IMR-90 (cell line): ENCODE data around the gene COL13A1. TPM values are rescaled to one million over a fixed set of nuclear protein-coding genes. Genes with fewer than 3 reads are reported as not detected.

Experiments used
- ATAC-seq: fragments of 200-7000 bp; cut with Tn5 transposase; 2 replicates; pipeline ENCODE4 v1.9.1; 2020; ENCODE audit warnings: low read depth, mild to moderate bottlenecking, moderate library complexity
- BruUV-seq: library from RNA; stranded (reverse); fragments of 400-500 nt; replicated peaks from 2 replicates; lab custom pipeline; 2021; lab: Mats Ljungman, UMichigan
- CTCF ChIA-PET: fragments of 300-600 bp; formaldehyde crosslinking; extraction: SDS; loops from one replicate; lab custom pipeline; 2021; ENCODE audit warnings: antibody characterized with exemption; lab: Yijun Ruan, JAX
- POLR2A ChIA-PET: fragments of 300-600 bp; sonication (Branson Sonifier 250); formaldehyde crosslinking; loops from one replicate; lab custom pipeline; 2022; ENCODE audit warnings: antibody characterized with exemption; ENCODE audit not compliant: unreplicated experiment; lab: Charles Lee
- DNase-seq: peaks from one replicate; pipeline ENCODE4 v3.0.0; 2013
- H2AFZ ChIP-seq: replicated peaks from 2 replicates; pipeline ENCODE3; 2013; ENCODE audit warnings: low read length, mild to moderate bottlenecking; ENCODE audit not compliant: poor library complexity
- H2AK5ac ChIP-seq: 2 replicates; pipeline ENCODE4 v1.6.1; 2013; ENCODE audit warnings: low read depth, low read length, inconsistent platforms
- H2AK9ac ChIP-seq: replicated peaks from 2 replicates; pipeline ENCODE3; 2013; ENCODE audit warnings: mild to moderate bottlenecking, low read depth, low read length, moderate library complexity; ENCODE audit not compliant: poor library complexity
- H2BK120ac ChIP-seq: 2 replicates; pipeline ENCODE4 v1.6.1; 2013; ENCODE audit warnings: low read depth, low read length, inconsistent platforms
- H2BK15ac ChIP-seq: 3 replicates; pipeline ENCODE4 v1.6.1; 2013; ENCODE audit warnings: low read depth, low read length, inconsistent platforms
- H2BK20ac ChIP-seq: 2 replicates; pipeline ENCODE4 v1.6.1; 2013; ENCODE audit warnings: low read depth, mild to moderate bottlenecking, inconsistent platforms, low read length, moderate library complexity
- H2BK5ac ChIP-seq: 2 replicates; pipeline ENCODE4 v1.6.1; 2013; ENCODE audit warnings: mild to moderate bottlenecking, low read depth, low read length, inconsistent platforms; ENCODE audit not compliant: poor library complexity, severe bottlenecking
- H3K14ac ChIP-seq: replicated peaks from 2 replicates; pipeline ENCODE4 v1.6.1; 2013; ENCODE audit warnings: low read depth, low read length, inconsistent platforms
- H3K18ac ChIP-seq: 2 replicates; pipeline ENCODE4 v1.6.1; 2013; ENCODE audit warnings: low read depth, low read length, control low read depth
- H3K23ac ChIP-seq: 2 replicates; pipeline ENCODE4 v1.6.1; 2013; ENCODE audit warnings: low read depth, low read length, inconsistent platforms
- H3K27ac ChIP-seq: 2 replicates; pipeline ENCODE4 v1.5.1; 2013; ENCODE audit warnings: mild to moderate bottlenecking, control low read depth, low read length; ENCODE audit not compliant: insufficient read depth
- H3K27me3 ChIP-seq: 2 replicates; pipeline ENCODE4 v1.6.1; 2013; ENCODE audit warnings: low read length; ENCODE audit not compliant: control insufficient read depth, insufficient read depth
- H3K36me3 ChIP-seq: 2 replicates; pipeline ENCODE4 v1.6.1; 2013; ENCODE audit warnings: low read length, mixed read lengths; ENCODE audit not compliant: control insufficient read depth, insufficient read depth
- H3K4ac ChIP-seq: 2 replicates; pipeline ENCODE4 v1.6.1; 2013; ENCODE audit warnings: low read depth, low read length, inconsistent platforms
- H3K4me1 ChIP-seq: 2 replicates; pipeline ENCODE4 v1.6.1; 2013; ENCODE audit warnings: low read length, mixed read lengths; ENCODE audit not compliant: control insufficient read depth, insufficient read depth
- H3K4me2 ChIP-seq: 2 replicates; pipeline ENCODE4 v1.6.1; 2013; ENCODE audit warnings: low read depth, mild to moderate bottlenecking, control low read depth, low read length, moderate library complexity
- H3K4me3 ChIP-seq: 2 replicates; pipeline ENCODE4 v1.5.1; 2013; ENCODE audit warnings: low read depth, mild to moderate bottlenecking, control low read depth, low read length, moderate library complexity; ENCODE audit not compliant: insufficient read depth
- H3K56ac ChIP-seq: 2 replicates; pipeline ENCODE4 v1.6.1; 2013; ENCODE audit warnings: low read length, inconsistent platforms; ENCODE audit not compliant: insufficient read depth; ENCODE audit errors: extremely low read depth
- H3K79me1 ChIP-seq, 2 experiments: 2 replicates each; pipeline ENCODE4 v1.6.1; 2013; ENCODE audit warnings: low read length in 2 of 2, inconsistent platforms in 1 of 2, low read depth in 1 of 2
- H3K9ac ChIP-seq: 2 replicates; pipeline ENCODE4 v1.6.1; 2013; ENCODE audit warnings: low read depth, low read length, control low read depth
- H3K9me1 ChIP-seq: 2 replicates; pipeline ENCODE4 v1.6.1; 2013; ENCODE audit warnings: low read length, inconsistent platforms; ENCODE audit not compliant: insufficient read depth
- H3K9me3 ChIP-seq: 2 replicates; pipeline ENCODE4 v1.6.1; 2013; ENCODE audit warnings: low read length; ENCODE audit not compliant: control insufficient read depth, insufficient read depth
- H4K20me1 ChIP-seq: 2 replicates; pipeline ENCODE4 v1.6.1; 2013; ENCODE audit warnings: low read length, inconsistent platforms; ENCODE audit not compliant: insufficient read depth
- H4K5ac ChIP-seq: 2 replicates; pipeline ENCODE4 v1.6.1; 2013; ENCODE audit warnings: mild to moderate bottlenecking, low read depth, low read length, control low read depth
- H4K8ac ChIP-seq, 2 experiments: 2 replicates each; pipeline ENCODE4 v1.6.1; 2013; ENCODE audit warnings: low read depth in 2 of 2, low read length in 2 of 2, control low read depth in 1 of 2, inconsistent platforms in 1 of 2
- H4K91ac ChIP-seq: 2 replicates; pipeline ENCODE4 v1.6.1; 2013; ENCODE audit warnings: low read depth, low read length, inconsistent platforms; ENCODE audit not compliant: insufficient read depth
- FOS ChIP-seq: fragments of 150-350 bp; IDR thresholded peaks from 2 replicates; pipeline ENCODE4 v1.6.1; 2016; ENCODE audit warnings: low read depth, low read length
- MAFK ChIP-seq: IDR thresholded peaks from 2 replicates; pipeline ENCODE4 v1.6.1; 2012; ENCODE audit warnings: low read depth, low read length, improper control_type of control experiment
- MAZ ChIP-seq: IDR thresholded peaks from 2 replicates; pipeline ENCODE4 v1.6.1; 2012; ENCODE audit warnings: low read depth, mild to moderate bottlenecking, low read length, improper control_type of control experiment, moderate library complexity, borderline replicate concordance
- POLR2A ChIP-seq: IDR thresholded peaks from 2 replicates; pipeline ENCODE4 v1.6.1; 2012; ENCODE audit warnings: mild to moderate bottlenecking, low read depth, low read length
- RAD21 ChIP-seq: IDR thresholded peaks from 2 replicates; pipeline ENCODE4 v1.6.1; 2012; ENCODE audit warnings: low read length, improper control_type of control experiment
- RFX5 ChIP-seq: IDR thresholded peaks from 2 replicates; pipeline ENCODE4 v1.8.0; 2012; ENCODE audit warnings: low read depth, mild to moderate bottlenecking, low read length, moderate library complexity
- WGBS, 2 experiments: methylation state at CpG; one replicate each; pipeline versions ENCODE4 v1.1.5 to v1.1.7; 2013; ENCODE audit warnings: missing lambda C conversion rate in 2 of 2; ENCODE audit not compliant: insufficient read length in 1 of 2; ENCODE audit errors: extremely low coverage in 2 of 2; 5-methylcytosine and 5-hydroxymethylcytosine counted together
- dilution Hi-C: fragments of 300-500 bp; cut with HindIII; formaldehyde crosslinking; loops from one replicate; pipeline ENCODE4 v1.14.3; 2018; ENCODE audit warnings: low sequenced_read_pairs; ENCODE audit not compliant: unreplicated experiment
- in situ Hi-C: fragments of 300-500 bp; cut with MboI; formaldehyde crosslinking; loops from 3 replicates; pipeline ENCODE4 v1.14.3; 2019; ENCODE audit warnings: low sequenced_read_pairs, inconsistent platforms, mixed read lengths
- intact Hi-C: fragments of 100-400 bp; cut with micrococcal nuclease; formaldehyde crosslinking; loops from 2 replicates; pipeline ENCODE4 v1.10.0; 2022
- polyA plus RNA-seq, 3 experiments: library from polyadenylated mRNA; depleted of rRNA; stranded (reverse); fragments of >200 nt; gene quantifications; 2 replicates each; pipeline ENCODE4 v1.2.3, GENCODE V29; 2012; ENCODE audit warnings: low replicate concordance in 1 of 3
- total RNA-seq: library from RNA; depleted of rRNA; stranded (reverse); fragments of >200 nt; gene quantifications from 2 replicates; pipeline ENCODE4 v1.2.3, GENCODE V29; 2012
- TF ChIP-seq, protein P1 (sequence below): conservative IDR thresholded peaks from 2 replicates; pipeline ENCODE4 v1.5.1; 2012; ENCODE audit warnings: mild to moderate bottlenecking, low read depth, low read length, improper control_type of control experiment

COL13A1 gene
- total and polyA plus RNA-seq, 2 of the 4 experiments (the other 2 are of a cell fraction): 12.2 to 31.3 TPM

DNA sequence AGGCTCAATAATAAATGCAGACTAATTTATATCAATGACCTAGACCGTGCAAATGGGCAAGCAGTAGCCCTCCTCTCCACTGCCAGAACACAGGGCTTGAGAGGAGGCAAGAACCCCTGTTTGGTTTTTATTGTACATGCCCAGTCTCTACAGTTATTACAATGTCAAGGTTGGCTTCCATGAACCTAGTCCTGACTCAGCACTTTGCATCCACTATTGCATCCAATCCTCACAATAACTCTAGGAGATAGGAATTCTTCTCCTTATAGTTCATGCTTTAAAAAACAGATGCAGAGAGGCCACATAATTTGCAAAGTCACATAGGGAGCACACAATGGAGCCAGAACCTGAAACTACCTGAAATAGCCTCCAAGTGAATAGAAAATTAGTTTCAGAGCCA, 7.0 kb upstream of the COL13A1 start:
- H3K9me1 ChIP-seq: no peaks in the 10 kb centered on the region
- H3K27ac ChIP-seq: no peak overlapping the region
- dilution Hi-C loops: no loop called here
- no TSS peak for BruUV-seq
- no peak overlapping the region for H4K5ac ChIP-seq
- no peak overlapping the region for H2AFZ ChIP-seq
- no peaks in the 10 kb centered on the region for H3K36me3 ChIP-seq
- no peak overlapping the region for H2AK9ac ChIP-seq
- intact Hi-C loops: no loop called here
- H3K56ac ChIP-seq: no peak overlapping the region
- H3K14ac ChIP-seq: no peak overlapping the region
- no peak overlapping the region for H3K9ac ChIP-seq
- peaks cover 22% of the 10 kb centered on the region for H3K27me3 ChIP-seq
- no peak overlapping the region for H2BK20ac ChIP-seq
- no peak overlapping the region for H3K4me3 ChIP-seq
- no peak for ATAC-seq
- H4K20me1 ChIP-seq: no peaks in the 10 kb centered on the region
- H3K4ac ChIP-seq: no peak overlapping the region
- no CpG with 5 or more reads among the region's 1 CpG for WGBS, 2 experiments
- CTCF ChIA-PET: no interaction called here
- in situ Hi-C loops: no loop called here
- TF ChIP-seq, protein P1, sequence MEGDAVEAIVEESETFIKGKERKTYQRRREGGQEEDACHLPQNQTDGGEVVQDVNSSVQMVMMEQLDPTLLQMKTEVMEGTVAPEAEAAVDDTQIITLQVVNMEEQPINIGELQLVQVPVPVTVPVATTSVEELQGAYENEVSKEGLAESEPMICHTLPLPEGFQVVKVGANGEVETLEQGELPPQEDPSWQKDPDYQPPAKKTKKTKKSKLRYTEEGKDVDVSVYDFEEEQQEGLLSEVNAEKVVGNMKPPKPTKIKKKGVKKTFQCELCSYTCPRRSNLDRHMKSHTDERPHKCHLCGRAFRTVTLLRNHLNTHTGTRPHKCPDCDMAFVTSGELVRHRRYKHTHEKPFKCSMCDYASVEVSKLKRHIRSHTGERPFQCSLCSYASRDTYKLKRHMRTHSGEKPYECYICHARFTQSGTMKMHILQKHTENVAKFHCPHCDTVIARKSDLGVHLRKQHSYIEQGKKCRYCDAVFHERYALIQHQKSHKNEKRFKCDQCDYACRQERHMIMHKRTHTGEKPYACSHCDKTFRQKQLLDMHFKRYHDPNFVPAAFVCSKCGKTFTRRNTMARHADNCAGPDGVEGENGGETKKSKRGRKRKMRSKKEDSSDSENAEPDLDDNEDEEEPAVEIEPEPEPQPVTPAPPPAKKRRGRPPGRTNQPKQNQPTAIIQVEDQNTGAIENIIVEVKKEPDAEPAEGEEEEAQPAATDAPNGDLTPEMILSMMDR: no peak
- no peak for TF ChIP-seq FOS
- no peak for TF ChIP-seq RFX5
- no peak for TF ChIP-seq RAD21
- no peak for TF ChIP-seq MAZ
- no peak for TF ChIP-seq POLR2A
- TF ChIP-seq MAFK: peak; percentile 90
- no peaks in the 10 kb centered on the region for H3K79me1 ChIP-seq
- POLR2A ChIA-PET: no interaction called here
- no peaks in the 10 kb centered on the region for H3K4me1 ChIP-seq
- DNase-seq: no peak
- H4K91ac ChIP-seq: no peak overlapping the region
- H3K23ac ChIP-seq: no peak overlapping the region
- H2BK15ac ChIP-seq: no peak overlapping the region
- H2BK120ac ChIP-seq: no peak overlapping the region
- no peak overlapping the region for H2BK5ac ChIP-seq
- H3K4me2 ChIP-seq: no peak overlapping the region
- H4K8ac ChIP-seq: no peak overlapping the region
- no peak overlapping the region for H2AK5ac ChIP-seq
- peaks cover 17% of the 10 kb centered on the region for H3K9me3 ChIP-seq
- no peak overlapping the region for H3K18ac ChIP-seq
